ENCODE data around the gene PNKP.

DNA sequence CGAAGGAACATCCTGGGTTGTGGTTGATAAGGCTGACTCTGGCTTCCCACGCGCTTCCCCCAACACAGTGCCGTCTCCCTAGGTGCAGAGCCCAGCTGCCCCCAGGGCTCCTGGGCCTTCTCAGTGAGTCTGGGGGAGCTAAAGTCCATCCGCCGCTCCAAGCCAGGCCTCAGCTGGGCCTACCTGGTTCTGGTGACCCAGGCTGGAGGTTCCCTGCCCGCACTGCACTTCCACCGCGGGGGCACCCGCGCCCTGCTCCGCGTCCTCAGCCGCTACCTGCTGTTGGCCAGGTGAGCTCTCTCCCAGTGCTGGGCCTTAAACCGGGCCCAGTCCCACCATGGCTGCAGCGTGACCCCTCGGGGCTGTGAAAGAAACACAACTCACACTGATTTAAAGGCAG lies 13.8 kb upstream of the PNKP start:
- TF ChIP-seq, protein P1, sequence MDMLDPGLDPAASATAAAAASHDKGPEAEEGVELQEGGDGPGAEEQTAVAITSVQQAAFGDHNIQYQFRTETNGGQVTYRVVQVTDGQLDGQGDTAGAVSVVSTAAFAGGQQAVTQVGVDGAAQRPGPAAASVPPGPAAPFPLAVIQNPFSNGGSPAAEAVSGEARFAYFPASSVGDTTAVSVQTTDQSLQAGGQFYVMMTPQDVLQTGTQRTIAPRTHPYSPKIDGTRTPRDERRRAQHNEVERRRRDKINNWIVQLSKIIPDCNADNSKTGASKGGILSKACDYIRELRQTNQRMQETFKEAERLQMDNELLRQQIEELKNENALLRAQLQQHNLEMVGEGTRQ (CRISPR knock-in tag; IDR thresholded peaks at IDR 0.05), result no peak
- TF ChIP-seq TAF1 (IDR thresholded peaks at IDR 0.05; ENCODE audit: control insufficient read depth, extremely low read depth, insufficient read depth, low read length, severe bottlenecking), result no peak
- TF ChIP-seq, protein P2, sequence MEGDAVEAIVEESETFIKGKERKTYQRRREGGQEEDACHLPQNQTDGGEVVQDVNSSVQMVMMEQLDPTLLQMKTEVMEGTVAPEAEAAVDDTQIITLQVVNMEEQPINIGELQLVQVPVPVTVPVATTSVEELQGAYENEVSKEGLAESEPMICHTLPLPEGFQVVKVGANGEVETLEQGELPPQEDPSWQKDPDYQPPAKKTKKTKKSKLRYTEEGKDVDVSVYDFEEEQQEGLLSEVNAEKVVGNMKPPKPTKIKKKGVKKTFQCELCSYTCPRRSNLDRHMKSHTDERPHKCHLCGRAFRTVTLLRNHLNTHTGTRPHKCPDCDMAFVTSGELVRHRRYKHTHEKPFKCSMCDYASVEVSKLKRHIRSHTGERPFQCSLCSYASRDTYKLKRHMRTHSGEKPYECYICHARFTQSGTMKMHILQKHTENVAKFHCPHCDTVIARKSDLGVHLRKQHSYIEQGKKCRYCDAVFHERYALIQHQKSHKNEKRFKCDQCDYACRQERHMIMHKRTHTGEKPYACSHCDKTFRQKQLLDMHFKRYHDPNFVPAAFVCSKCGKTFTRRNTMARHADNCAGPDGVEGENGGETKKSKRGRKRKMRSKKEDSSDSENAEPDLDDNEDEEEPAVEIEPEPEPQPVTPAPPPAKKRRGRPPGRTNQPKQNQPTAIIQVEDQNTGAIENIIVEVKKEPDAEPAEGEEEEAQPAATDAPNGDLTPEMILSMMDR (IDR thresholded peaks at IDR 0.05 in 2 of 3, conservative IDR thresholded peaks at IDR 0.05 in 1 of 3; ENCODE audit: insufficient read depth in 2 of 3, low read depth in 1 of 3, low read length in 3 of 3), result no peak
- no peak for TF ChIP-seq POLR2A (conservative IDR thresholded peaks at IDR 0.05)
- TF ChIP-seq NBN (IDR thresholded peaks at IDR 0.05; ENCODE audit: low read depth), result no peak
- TF ChIP-seq PHTF2 (CRISPR knock-in tag; IDR thresholded peaks at IDR 0.05), result no peak
- TF ChIP-seq POLR3A (IDR thresholded peaks at IDR 0.05; ENCODE audit: borderline replicate concordance, extremely low read depth, insufficient read depth, insufficient read length), result no peak
- no peak for TF ChIP-seq FOXK2 (conservative IDR thresholded peaks at IDR 0.05 in 1 of 2, IDR thresholded peaks at IDR 0.05 in 1 of 2; ENCODE audit: low read depth in 2 of 2)
